ENCODE measurements around the gene GRHL3. TPM values are rescaled to one million over a fixed set of nuclear protein-coding genes. Genes with fewer than 3 reads are reported as not detected.

Gene GRHL3
- polyA plus RNA-seq, 3 donors: 0.03 TPM; not detected in 2

GRCh38 chr1:24281591-24281990 is 37.6 kb upstream of the GRHL3 start:
- intact Hi-C loops (cut with micrococcal nuclease): no loop called here
- no peak for DNase-seq
- no peak overlapping the region for H3K9ac ChIP-seq (ENCODE audit: insufficient read depth, low read length, poor library complexity, severe bottlenecking)
- WGBS (ENCODE audit: insufficient coverage): no CpG with 5 or more reads among the region's 2 CpGs
- no peak overlapping the region for H3K27ac ChIP-seq (ENCODE audit: low read depth in 1 of 2, low read length in 2 of 2)
- H2AFZ ChIP-seq (ENCODE audit: insufficient read depth, low read depth, low read length, poor library complexity, severe bottlenecking): no peak overlapping the region
- Mint-ChIP-seq H3K36me3 (no peaks in the 10 kb centered on the region), H3K27ac (no peak overlapping the region), H3K4me3 (no peak overlapping the region), H3K4me1 (no peaks in the 10 kb centered on the region), H3K27me3 (ENCODE audit: low read depth in 3 of 3) (peaks cover 4 to 9% (median 9%) of the 10 kb centered on the region in 3 donors), H3K9me3 (no peaks in the 10 kb centered on the region)
- H3K27me3 ChIP-seq (ENCODE audit: control insufficient read depth in 2 of 2, insufficient read depth in 2 of 2, low read length in 2 of 2): no peaks in the 10 kb centered on the region
- no peaks in the 10 kb centered on the region for H3K9me3 ChIP-seq (replicated peaks in 1 of 2; ENCODE audit: control insufficient read depth in 1 of 2, insufficient read depth in 1 of 2, low read length in 2 of 2)
- H3K4me3 ChIP-seq (replicated peaks in 1 of 3; ENCODE audit: low read depth in 2 of 3, low read length in 3 of 3): no peak overlapping the region
- TF ChIP-seq CTCF (IDR thresholded peaks at IDR 0.05): no peak
- no peaks in the 10 kb centered on the region for H3K4me1 ChIP-seq (ENCODE audit: control insufficient read depth in 1 of 2, insufficient read depth in 2 of 2, low read length in 2 of 2)
- no peak overlapping the region for H3K4me2 ChIP-seq (replicated peaks; ENCODE audit: extremely low read depth, low read length, poor library complexity, severe bottlenecking)
- no peaks in the 10 kb centered on the region for H3K36me3 ChIP-seq (replicated peaks in 1 of 2; ENCODE audit: control insufficient read depth in 1 of 2, insufficient read depth in 2 of 2, low read length in 2 of 2)
- H4K20me1 ChIP-seq (ENCODE audit: insufficient read depth, low read length): no peaks in the 10 kb centered on the region
- H3K79me2 ChIP-seq (ENCODE audit: insufficient read depth, low read length): no peaks in the 10 kb centered on the region

GRCh38 chr1:24282491-24282890 is 36.7 kb upstream of the GRHL3 start:
- WGBS (ENCODE audit: insufficient coverage): 100% methylated on average over 1 of the region's 1 CpG
- no peak overlapping the region for H2AFZ ChIP-seq (ENCODE audit: insufficient read depth, low read depth, low read length, poor library complexity, severe bottlenecking)
- no peaks in the 10 kb centered on the region for H3K9me3 Mint-ChIP-seq

More at GRCh38 chr1:24282491-24282890, 36.7 kb upstream of the GRHL3 start:
- Histone ChIP-seq H3K79me2 (ENCODE audit: insufficient read depth, low read length) (no peaks in the 10 kb centered on the region), H3K27ac (ENCODE audit: low read depth in 1 of 2, low read length in 2 of 2) (no peak overlapping the region), H3K4me3 (replicated peaks in 1 of 3; ENCODE audit: low read depth in 2 of 3, low read length in 3 of 3) (no peak overlapping the region), H4K20me1 (ENCODE audit: insufficient read depth, low read length) (no peaks in the 10 kb centered on the region), H3K9me3 (replicated peaks in 1 of 2; ENCODE audit: control insufficient read depth in 1 of 2, insufficient read depth in 1 of 2, low read length in 2 of 2) (no peaks in the 10 kb centered on the region), H3K36me3 (replicated peaks in 1 of 2; ENCODE audit: control insufficient read depth in 1 of 2, insufficient read depth in 2 of 2, low read length in 2 of 2) (no peaks in the 10 kb centered on the region), H3K4me2 (replicated peaks; ENCODE audit: extremely low read depth, low read length, poor library complexity, severe bottlenecking) (no peak overlapping the region), H3K27me3 (ENCODE audit: control insufficient read depth in 2 of 2, insufficient read depth in 2 of 2, low read length in 2 of 2) (no peaks in the 10 kb centered on the region), H3K4me1 (ENCODE audit: control insufficient read depth in 1 of 2, insufficient read depth in 2 of 2, low read length in 2 of 2) (no peaks in the 10 kb centered on the region), H3K9ac (ENCODE audit: insufficient read depth, low read length, poor library complexity, severe bottlenecking) (no peak overlapping the region)
- peaks cover 4 to 9% (median 6%) of the 10 kb centered on the region in 3 donors for H3K27me3 Mint-ChIP-seq (ENCODE audit: low read depth in 3 of 3)
- H3K4me1 Mint-ChIP-seq: no peaks in the 10 kb centered on the region
- no peaks in the 10 kb centered on the region for H3K36me3 Mint-ChIP-seq
- intact Hi-C loops (cut with micrococcal nuclease): no loop called here
- TF ChIP-seq CTCF (IDR thresholded peaks at IDR 0.05): no peak
- no peak for DNase-seq
- no peak overlapping the region for H3K27ac Mint-ChIP-seq
- no peak overlapping the region for H3K4me3 Mint-ChIP-seq
